DND-41 (cell line): ENCODE results near the gene THSD4.

Source experiments
- ATAC-seq: fragments of 200-7000 bp; cut with Tn5 transposase; 3 replicates; pipeline ENCODE4 v1.9.1; 2021; ENCODE audit warnings: low read depth; ENCODE audit not compliant: insufficient read depth
- DNase-seq: peaks from one replicate; pipeline ENCODE4 v3.0.0-alpha.2; 2020
- H2AFZ ChIP-seq: 2 replicates; pipeline ENCODE4 v1.6.0; 2012; ENCODE audit warnings: low read depth, low read length
- H3K27ac ChIP-seq: 2 replicates; pipeline ENCODE4 v1.5.1; 2012; ENCODE audit warnings: low read length, inconsistent platforms
- H3K27me3 ChIP-seq: fragments of 200-600 bp; sonication (generic); 2 replicates; pipeline ENCODE4 v1.6.0; 2012; ENCODE audit warnings: low read length, mild to moderate bottlenecking, inconsistent platforms; ENCODE audit not compliant: insufficient read depth, poor library complexity
- H3K36me3 ChIP-seq: 2 replicates; pipeline ENCODE4 v1.5.1; 2012; ENCODE audit warnings: low read length, inconsistent platforms; ENCODE audit not compliant: insufficient read depth
- H3K4me1 ChIP-seq: 2 replicates; pipeline ENCODE4 v1.5.1; 2012; ENCODE audit warnings: mild to moderate bottlenecking, low read length; ENCODE audit not compliant: insufficient read depth
- H3K4me2 ChIP-seq: 2 replicates; pipeline ENCODE4 v1.6.0; 2012; ENCODE audit warnings: mild to moderate bottlenecking, moderate library complexity, low read length, inconsistent platforms; ENCODE audit not compliant: insufficient read depth
- H3K4me3 ChIP-seq, 2 experiments: fragments of 200-600 bp in 1 of 2; shearing (Covaris generic) in 1 of 2; 2 replicates each; pipeline ENCODE4 v1.5.1; 2012 to 2016; ENCODE audit warnings: inconsistent platforms in 2 of 2, low read length in 2 of 2, mild to moderate bottlenecking in 2 of 2, low read depth in 1 of 2, moderate library complexity in 1 of 2
- H3K79me2 ChIP-seq: 2 replicates; pipeline ENCODE4 v1.6.0; 2012; ENCODE audit warnings: low read length, inconsistent platforms; ENCODE audit not compliant: insufficient read depth
- H3K9ac ChIP-seq: 2 replicates; pipeline ENCODE4 v1.6.0; 2012; ENCODE audit warnings: low read depth, mild to moderate bottlenecking, inconsistent platforms, low read length, moderate library complexity
- H3K9me3 ChIP-seq: 2 replicates; pipeline ENCODE4 v1.5.1; 2012; ENCODE audit warnings: low read length, moderate library complexity, mild to moderate bottlenecking, inconsistent platforms; ENCODE audit not compliant: insufficient read depth, severe bottlenecking
- H4K20me1 ChIP-seq: 2 replicates; pipeline ENCODE4 v1.6.0; 2012; ENCODE audit warnings: low read length; ENCODE audit not compliant: insufficient read depth
- CTCF ChIP-seq: IDR thresholded peaks from 2 replicates; pipeline ENCODE4 v1.5.1; 2012; ENCODE audit warnings: borderline replicate concordance, low read length, moderate library complexity, mild to moderate bottlenecking; ENCODE audit not compliant: poor library complexity, severe bottlenecking; ENCODE audit errors: extremely low read depth
- EZH2 ChIP-seq: IDR thresholded peaks from 3 replicates; pipeline ENCODE4 v1.6.1; 2012; ENCODE audit warnings: borderline replicate concordance, low read depth, mild to moderate bottlenecking, moderate library complexity, low read length, inconsistent platforms; ENCODE audit not compliant: severe bottlenecking

THSD4 gene

DNA sequence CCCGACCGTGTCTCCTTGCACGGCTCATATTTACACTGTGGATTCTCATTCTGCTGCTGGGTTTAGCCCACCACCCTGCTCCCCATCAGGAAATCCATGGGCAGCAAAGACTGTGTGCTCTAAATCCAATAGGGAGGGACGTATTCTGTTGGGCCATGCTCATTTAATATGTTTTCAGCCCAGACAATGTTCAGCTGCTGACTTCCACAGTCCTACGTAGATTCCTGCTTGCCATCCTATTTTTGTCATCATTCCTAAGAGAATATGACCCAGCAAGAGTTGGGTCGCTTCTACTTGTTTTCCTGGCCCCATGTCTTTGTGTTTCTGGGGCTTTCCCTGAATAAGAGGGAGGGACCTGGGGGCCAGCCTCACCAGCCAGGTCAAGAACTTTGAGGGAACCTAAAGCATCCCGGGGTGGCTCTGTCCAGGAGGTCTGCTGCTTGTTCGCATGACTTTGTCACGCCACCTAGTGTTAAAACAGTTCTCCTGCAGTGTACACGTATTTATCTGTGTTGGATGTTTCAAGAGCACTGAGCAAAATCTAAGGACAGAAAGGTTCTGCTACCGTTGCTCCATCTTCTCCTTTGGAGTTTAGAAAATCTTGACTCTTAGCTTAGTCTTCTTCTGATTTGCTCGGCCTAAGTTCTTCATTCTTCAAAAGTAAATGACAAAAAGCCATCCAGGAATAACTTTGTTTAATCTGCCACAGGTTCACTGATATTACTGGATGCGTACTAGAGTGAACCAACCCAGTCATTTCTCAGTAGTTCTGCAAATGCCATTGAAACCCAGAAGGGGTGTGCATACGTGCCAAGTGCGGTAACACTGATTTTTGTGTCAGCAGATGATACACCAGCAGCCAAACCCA lies 615.2 kb downstream of the THSD4 start:
- H3K4me3 ChIP-seq = no peak overlapping the region
- H3K79me2 ChIP-seq = no peaks in the 10 kb centered on the region
- H3K36me3 ChIP-seq = no peaks in the 10 kb centered on the region
- DNase-seq (peak; percentile 31), ATAC-seq (peak; percentile 67; the same call in 1 of the 3 replicates)
- H3K4me2 ChIP-seq = no peak overlapping the region
- no peaks in the 10 kb centered on the region for H3K4me1 ChIP-seq
- no peaks in the 10 kb centered on the region for H4K20me1 ChIP-seq
- no peaks in the 10 kb centered on the region for H3K9me3 ChIP-seq
- no peak overlapping the region for H3K9ac ChIP-seq
- no peak overlapping the region for H3K27ac ChIP-seq
- H3K27me3 ChIP-seq = peaks cover 7% of the 10 kb centered on the region
- TF ChIP-seq CTCF (peak; percentile 82), EZH2 (no peak)
- no peak overlapping the region for H2AFZ ChIP-seq

DNA sequence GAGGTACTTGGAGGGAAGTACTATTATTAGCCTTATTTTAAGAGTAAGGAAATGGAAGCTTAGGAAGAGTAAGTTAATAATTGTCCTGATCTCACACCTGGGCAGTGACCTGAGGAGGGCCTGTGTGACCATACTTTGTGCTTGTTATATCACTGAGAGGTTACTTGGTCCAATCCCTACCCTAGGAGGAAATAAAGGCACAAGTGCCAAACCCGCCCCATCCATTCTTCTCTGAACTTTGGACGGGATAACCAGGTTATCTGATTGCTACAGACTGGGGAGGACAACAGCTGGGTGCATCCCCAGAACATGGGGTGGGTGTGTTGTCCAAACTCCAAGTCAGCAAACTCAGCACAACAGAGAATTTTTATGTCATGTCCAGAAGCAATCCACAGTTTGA lies 617.4 kb downstream of the THSD4 start:
- DNase-seq (no peak), ATAC-seq (no peak)
- Histone ChIP-seq H4K20me1 (no peaks in the 10 kb centered on the region), H3K4me3 (no peak overlapping the region), H3K36me3 (no peaks in the 10 kb centered on the region), H2AFZ (no peak overlapping the region), H3K4me2 (no peak overlapping the region), H3K27ac (no peak overlapping the region), H3K27me3 (peaks cover 7% of the 10 kb centered on the region), H3K4me1 (no peaks in the 10 kb centered on the region), H3K9ac (no peak overlapping the region), H3K9me3 (no peaks in the 10 kb centered on the region), H3K79me2 (no peaks in the 10 kb centered on the region)
- TF ChIP-seq CTCF = no peak
- TF ChIP-seq EZH2 = no peak

- TF ChIP-seq CTCF (no peak), EZH2 (no peak)
- H3K9ac ChIP-seq = no peak overlapping the region
Observed at GRCh38 chr15:71733122-71733521, 617.9 kb downstream of the THSD4 start.

More at GRCh38 chr15:71733122-71733521, 617.9 kb downstream of the THSD4 start:
- Histone ChIP-seq H4K20me1 (no peaks in the 10 kb centered on the region), H3K27ac (no peak overlapping the region), H3K4me3 (no peak overlapping the region), H3K79me2 (no peaks in the 10 kb centered on the region), H3K36me3 (no peaks in the 10 kb centered on the region), H3K9me3 (no peaks in the 10 kb centered on the region), H3K4me1 (no peaks in the 10 kb centered on the region), H3K4me2 (no peak overlapping the region), H3K27me3 (peaks cover 9% of the 10 kb centered on the region), H2AFZ (no peak overlapping the region)
- ATAC-seq (no peak), DNase-seq (no peak)
